Nephron progenitor cell (in vitro differentiated cells): ENCODE data around the gene PRR5.
A peak's percentile ranks its signal among the peaks of the same experiment; 100 is the strongest.

Source experiments
- DNase-seq: peaks from one replicate; pipeline ENCODE4 v3.0.0; 2021
- H3K27ac Mint-ChIP-seq: 2 replicates; pipeline ENCODE4 v1.8.0; 2021; ENCODE audit warnings: mild to moderate bottlenecking, moderate library complexity, mixed read lengths
- H3K27me3 Mint-ChIP-seq: 2 replicates; pipeline ENCODE4 v1.8.0; 2021; ENCODE audit warnings: mild to moderate bottlenecking, low read depth, mixed read lengths; ENCODE audit not compliant: poor library complexity
- H3K36me3 Mint-ChIP-seq: 2 replicates; pipeline ENCODE4 v1.8.0; 2021; ENCODE audit warnings: low read depth, mixed read lengths
- H3K4me1 Mint-ChIP-seq: 2 replicates; pipeline ENCODE4 v1.8.0; 2021; ENCODE audit warnings: mixed read lengths
- H3K4me3 Mint-ChIP-seq: 2 replicates; pipeline ENCODE4 v1.8.0; 2021; ENCODE audit warnings: mild to moderate bottlenecking, moderate library complexity, mixed read lengths
- H3K9me3 Mint-ChIP-seq: 2 replicates; pipeline ENCODE4 v1.8.0; 2021; ENCODE audit warnings: mild to moderate bottlenecking, moderate library complexity, mixed read lengths
- CTCF ChIP-seq: fragments of 200-600 bp; sonication (generic); IDR thresholded peaks from 2 replicates; pipeline ENCODE4 v1.5.0; 2021; ENCODE audit warnings: antibody characterized with exemption

Gene PRR5

GRCh38 chr22:44753189-44754042, 51.4 kb downstream of the PRR5 start:
- Mint-ChIP-seq H3K4me3 (peak overlapping the region; percentile 82), H3K9me3 (peaks cover 13% of the 10 kb centered on the region), H3K36me3 (no peaks in the 10 kb centered on the region), H3K4me1 (peaks cover 35% of the 10 kb centered on the region), H3K27me3 (peaks cover 55% of the 10 kb centered on the region), H3K27ac (no peak overlapping the region)
- TF ChIP-seq CTCF, result no peak
- no peak for DNase-seq

GRCh38 chr22:44754998-44755397, 53.0 kb downstream of the PRR5 start:
- Mint-ChIP-seq H3K4me1 (peaks cover 35% of the 10 kb centered on the region), H3K27ac (peak overlapping the region; percentile 86), H3K27me3 (peaks cover 55% of the 10 kb centered on the region), H3K36me3 (no peaks in the 10 kb centered on the region), H3K9me3 (peaks cover 11% of the 10 kb centered on the region), H3K4me3 (no peak overlapping the region)
- no peak for TF ChIP-seq CTCF
- no peak for DNase-seq

DNA sequence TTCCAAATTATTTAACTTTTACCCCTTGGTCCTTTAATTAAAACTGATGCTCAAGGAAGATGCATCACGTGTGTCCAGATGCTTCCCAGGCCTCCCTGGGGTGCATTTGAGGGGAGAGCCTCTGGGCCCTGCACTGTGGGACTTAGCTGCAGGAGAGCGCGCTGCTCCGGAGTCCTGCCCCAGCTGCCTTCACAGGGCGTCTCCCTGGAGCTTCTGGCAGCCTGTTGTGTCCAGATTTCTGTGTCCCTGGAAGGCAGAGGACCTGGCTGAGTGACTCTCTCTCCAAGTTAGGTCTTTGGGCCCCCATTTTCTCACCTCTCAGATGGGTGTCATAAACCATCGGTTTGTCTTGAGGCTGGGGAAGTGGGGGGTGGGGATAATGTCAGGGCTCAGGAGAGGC, 53.4 kb downstream of the PRR5 start:
- Mint-ChIP-seq H3K27ac (no peak overlapping the region), H3K4me3 (no peak overlapping the region), H3K9me3 (peaks cover 7% of the 10 kb centered on the region), H3K4me1 (peaks cover 35% of the 10 kb centered on the region), H3K27me3 (peaks cover 53% of the 10 kb centered on the region), H3K36me3 (no peaks in the 10 kb centered on the region)
- no peak for DNase-seq
- TF ChIP-seq CTCF, result no peak

GRCh38 chr22:44755956-44756361, 54.0 kb downstream of the PRR5 start:
- Mint-ChIP-seq H3K27me3 (peaks cover 48% of the 10 kb centered on the region), H3K4me3 (no peak overlapping the region), H3K27ac (no peak overlapping the region), H3K4me1 (peaks cover 35% of the 10 kb centered on the region), H3K36me3 (no peaks in the 10 kb centered on the region), H3K9me3 (peaks cover 5% of the 10 kb centered on the region)
- no peak for DNase-seq
- no peak for TF ChIP-seq CTCF

DNA sequence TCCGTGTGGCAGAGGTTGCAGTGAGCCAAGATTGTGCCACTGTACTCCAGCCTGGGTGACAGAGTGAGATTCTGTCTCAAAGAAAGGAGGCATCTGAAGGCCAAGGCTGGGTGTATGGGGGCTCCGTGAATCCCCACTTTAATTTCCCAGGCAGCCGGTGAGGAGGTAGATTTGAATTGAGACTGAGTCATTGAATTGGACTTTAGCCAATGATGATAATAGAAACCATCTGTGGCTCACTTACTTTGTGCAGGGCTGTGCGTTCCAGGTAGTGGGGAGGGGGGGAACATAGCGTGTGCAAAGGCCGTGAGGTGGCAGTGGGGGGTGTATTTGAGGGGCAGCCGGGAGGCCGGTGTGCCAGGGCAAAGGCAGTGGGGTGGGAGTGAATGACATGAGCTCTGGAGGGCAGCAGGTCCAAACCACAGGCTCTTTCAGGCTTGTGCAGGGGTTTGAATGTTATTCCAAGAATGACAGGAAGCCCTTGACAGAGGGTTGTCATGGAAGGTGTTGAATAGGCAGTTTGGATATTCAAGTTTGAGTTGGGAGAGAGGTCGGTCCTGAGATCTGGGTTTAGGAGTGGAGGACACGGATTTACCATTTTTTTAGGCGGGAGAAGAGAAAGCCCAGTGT, 56.5 kb downstream of the PRR5 start:
- Mint-ChIP-seq H3K9me3 (peaks cover 21% of the 10 kb centered on the region), H3K27me3 (peaks cover 26% of the 10 kb centered on the region), H3K4me3 (no peak overlapping the region), H3K4me1 (peaks cover 28% of the 10 kb centered on the region), H3K36me3 (no peaks in the 10 kb centered on the region), H3K27ac (no peak overlapping the region)
- no peak for DNase-seq
- TF ChIP-seq CTCF, result no peak
